Measurements from ENCODE around the gene NAA40. TPM values are rescaled to one million over a fixed set of nuclear protein-coding genes. Genes with fewer than 3 reads are reported as not detected.
A peak's percentile ranks its signal among the peaks of the same experiment; 100 is the strongest.

NAA40 gene
- total and polyA plus RNA-seq, 2 of the 13 experiments (the other 11 are each of a cell fraction or from before 2014, with no cell fraction given), result 11.1 to 17.9 TPM

GRCh38 chr11:63937713-63938478 lies 906 bp upstream of the NAA40 start (continued):
- no peak for TF ChIP-seq HNF1A (IDR thresholded peaks at IDR 0.05; ENCODE audit: low read depth)
- TF ChIP-seq HNF1A (CRISPR knock-in tag; IDR thresholded peaks at IDR 0.05; ENCODE audit: borderline replicate concordance), result no peak
- no peak for TF ChIP-seq ZFP1 (CRISPR knock-in tag; IDR thresholded peaks at IDR 0.05)
- TF ChIP-seq ZNF317 (CRISPR knock-in tag; IDR thresholded peaks at IDR 0.05), result no peak
- TF ChIP-seq HDAC6 (IDR thresholded peaks at IDR 0.05; ENCODE audit: low read depth, low read length), result no peak
- TF ChIP-seq DR1 (CRISPR knock-in tag; IDR thresholded peaks at IDR 0.05), result no peak
- TF ChIP-seq SMYD3 (CRISPR knock-in tag; IDR thresholded peaks at IDR 0.05), result no peak
- TF ChIP-seq EHMT2 (IDR thresholded peaks at IDR 0.05; ENCODE audit: borderline replicate concordance, low read depth, low read length), result no peak
- TF ChIP-seq ZMYM2 (CRISPR knock-in tag; IDR thresholded peaks at IDR 0.05), result no peak
- no peak for TF ChIP-seq ZBTB43 (CRISPR knock-in tag; conservative IDR thresholded peaks at IDR 0.05)
- no peak for TF ChIP-seq ARHGAP35 (CRISPR knock-in tag; IDR thresholded peaks at IDR 0.05; ENCODE audit: borderline replicate concordance)
- no peak for TF ChIP-seq NR2C2 (CRISPR knock-in tag; IDR thresholded peaks at IDR 0.05; ENCODE audit: borderline replicate concordance)
- no peak for TF ChIP-seq ARID2 (CRISPR knock-in tag; IDR thresholded peaks at IDR 0.05; ENCODE audit: borderline replicate concordance)
- TF ChIP-seq MTERF4 (CRISPR knock-in tag; IDR thresholded peaks at IDR 0.05), result 0 out of 2 replicates have a peak, but pooled peaks have one; percentile 32
- TF ChIP-seq TSC22D2 (CRISPR knock-in tag; IDR thresholded peaks at IDR 0.05; ENCODE audit: borderline replicate concordance), result no peak
- no peak for TF ChIP-seq IRF1 (CRISPR knock-in tag; IDR thresholded peaks at IDR 0.05; ENCODE audit: low read depth)
- TF ChIP-seq ZNF784 (CRISPR knock-in tag; IDR thresholded peaks at IDR 0.05; ENCODE audit: borderline replicate concordance), result 0 out of 2 replicates have a peak, but pooled peaks have one; percentile 30
- no peak for TF ChIP-seq ZNF567 (CRISPR knock-in tag; IDR thresholded peaks at IDR 0.05; ENCODE audit: borderline replicate concordance)
- TF ChIP-seq FOXK2 (IDR thresholded peaks at IDR 0.05), result no peak
- no peak for TF ChIP-seq FOXP1 (IDR thresholded peaks at IDR 0.05)
- TF ChIP-seq FOXP1 (CRISPR knock-in tag; IDR thresholded peaks at IDR 0.05), result no peak
- no peak for TF ChIP-seq ZNF816 (CRISPR knock-in tag; IDR thresholded peaks at IDR 0.05; ENCODE audit: borderline replicate concordance)
